Measurements from ENCODE around the gene PKDREJ.

The PKDREJ gene

GRCh38 chr22:46245511-46245910 lies 17.6 kb downstream of the PKDREJ start:
- TF ChIP-seq REST (IDR thresholded peaks at IDR 0.05; ENCODE audit: insufficient read depth in 1 of 2, low read depth in 2 of 2, low read length in 2 of 2) (no peak), POLR2AphosphoS5 (IDR thresholded peaks at IDR 0.05; ENCODE audit: low read depth, low read length) (no peak), TAF1 (IDR thresholded peaks at IDR 0.05; ENCODE audit: borderline replicate concordance, insufficient read depth, low read length) (no peak), SIN3A (IDR thresholded peaks at IDR 0.05; ENCODE audit: borderline replicate concordance, insufficient read depth, low read length) (no peak)

GRCh38 chr22:46244771-46245170 lies 18.4 kb downstream of the PKDREJ start:
- TF ChIP-seq SIN3A (IDR thresholded peaks at IDR 0.05; ENCODE audit: borderline replicate concordance, insufficient read depth, low read length) (no peak), TAF1 (IDR thresholded peaks at IDR 0.05; ENCODE audit: borderline replicate concordance, insufficient read depth, low read length) (no peak), FOXP2 (optimal IDR thresholded peaks at IDR 0.05; ENCODE audit: borderline replicate concordance, extremely low read depth, extremely low read length, insufficient read depth) (no peak), POLR2AphosphoS5 (IDR thresholded peaks at IDR 0.05; ENCODE audit: low read depth, low read length) (no peak), REST (IDR thresholded peaks at IDR 0.05; ENCODE audit: insufficient read depth in 1 of 2, low read depth in 2 of 2, low read length in 2 of 2) (no peak)

- TF ChIP-seq SIN3A (IDR thresholded peaks at IDR 0.05; ENCODE audit: borderline replicate concordance, insufficient read depth, low read length) (no peak), POLR2AphosphoS5 (IDR thresholded peaks at IDR 0.05; ENCODE audit: low read depth, low read length) (no peak), TAF1 (IDR thresholded peaks at IDR 0.05; ENCODE audit: borderline replicate concordance, insufficient read depth, low read length) (no peak), FOXP2 (optimal IDR thresholded peaks at IDR 0.05; ENCODE audit: borderline replicate concordance, extremely low read depth, extremely low read length, insufficient read depth) (no peak), REST (IDR thresholded peaks at IDR 0.05; ENCODE audit: insufficient read depth in 1 of 2, low read depth in 2 of 2, low read length in 2 of 2) (no peak)
Measured at GRCh38 chr22:46242076-46242475, 21.1 kb downstream of the PKDREJ start.

- TF ChIP-seq SIN3A (IDR thresholded peaks at IDR 0.05; ENCODE audit: borderline replicate concordance, insufficient read depth, low read length) (no peak), POLR2AphosphoS5 (IDR thresholded peaks at IDR 0.05; ENCODE audit: low read depth, low read length) (no peak), TAF1 (IDR thresholded peaks at IDR 0.05; ENCODE audit: borderline replicate concordance, insufficient read depth, low read length) (no peak), REST (IDR thresholded peaks at IDR 0.05; ENCODE audit: insufficient read depth in 1 of 2, low read depth in 2 of 2, low read length in 2 of 2) (no peak), FOXP2 (optimal IDR thresholded peaks at IDR 0.05; ENCODE audit: borderline replicate concordance, extremely low read depth, extremely low read length, insufficient read depth) (no peak)
Measured at GRCh38 chr22:46241396-46242007, 21.6 kb downstream of the PKDREJ start.

GRCh38 chr22:46240907-46241306 lies 22.2 kb downstream of the PKDREJ start:
- TF ChIP-seq REST (IDR thresholded peaks at IDR 0.05; ENCODE audit: insufficient read depth in 1 of 2, low read depth in 2 of 2, low read length in 2 of 2) (no peak), FOXP2 (optimal IDR thresholded peaks at IDR 0.05; ENCODE audit: borderline replicate concordance, extremely low read depth, extremely low read length, insufficient read depth) (no peak), SIN3A (IDR thresholded peaks at IDR 0.05; ENCODE audit: borderline replicate concordance, insufficient read depth, low read length) (no peak), POLR2AphosphoS5 (IDR thresholded peaks at IDR 0.05; ENCODE audit: low read depth, low read length) (no peak), TAF1 (IDR thresholded peaks at IDR 0.05; ENCODE audit: borderline replicate concordance, insufficient read depth, low read length) (no peak)

Measured in PFSK-1 (cell line).